Stomach (tissue), 9 donors: ENCODE results near the gene SAP130. TPM values are rescaled to one million over a fixed set of nuclear protein-coding genes. Genes with fewer than 3 reads are reported as not detected.

Experiments
- DNase-seq, 2 donors: peaks; one replicate each; pipeline versions ENCODE4 v3.0.0 to v3.0.0-alpha.2; 2013 to 2019
- H3K27ac ChIP-seq, 5 donors: fragments of 200-600 bp in 4 of 5; sonication (generic) in 4 of 5; one replicate each; pipeline ENCODE4 v1.5.1; 2013 to 2019; ENCODE audit warnings: mild to moderate bottlenecking in 1 of 5, moderate library complexity in 1 of 5
- H3K27me3 ChIP-seq, 3 donors: fragments of 200-600 bp; sonication (generic); one replicate each; pipeline ENCODE4 v1.5.1; 2017 to 2019; ENCODE audit warnings: mixed run types in 1 of 3
- H3K36me3 ChIP-seq, 4 donors: fragments of 200-600 bp; sonication (generic); 1 replicate in 3 of 4; 2 replicates in 1 of 4; pipeline ENCODE4 v1.5.1; 2016 to 2019
- H3K4me1 ChIP-seq, 4 donors: fragments of 200-600 bp; sonication (generic); one replicate each; pipeline ENCODE4 v1.5.1; 2016 to 2019
- H3K4me3 ChIP-seq, 4 donors: fragments of 200-600 bp; sonication (generic) in 3 of 4; one replicate each; pipeline ENCODE4 v1.5.1; 2016 to 2019; ENCODE audit warnings: mild to moderate bottlenecking in 1 of 4
- H3K9me3 ChIP-seq, 4 donors: fragments of 200-600 bp; sonication (generic); one replicate each; pipeline ENCODE4 v1.5.1; 2016 to 2019
- EP300 ChIP-seq: sonication (generic); formaldehyde crosslinking; IDR thresholded peaks from one replicate; pipeline ENCODE4 v1.6.1; 2017; ENCODE audit warnings: antibody characterized with exemption
- POLR2A ChIP-seq, 4 donors: fragments of 450-650 bp; IDR thresholded peaks; one replicate each; pipeline ENCODE4 v1.6.1; 2016; ENCODE audit warnings: antibody characterized with exemption in 4 of 4, control low read depth in 2 of 4, mild to moderate bottlenecking in 1 of 4, moderate library complexity in 1 of 4
- POLR2AphosphoS5 ChIP-seq, 3 donors: sonication (generic); formaldehyde crosslinking; IDR thresholded peaks; one replicate each; pipeline ENCODE4 v1.6.1; 2016; ENCODE audit warnings: antibody characterized with exemption in 3 of 3
- WGBS, 5 donors: extraction: QIAGEN DNeasy Blood & Tissue Kit in 3 of 5; methylation state at CpG; one replicate each; pipeline versions ENCODE4 v1.1.5 to v1.1.7; 2013 to 2018; 5-methylcytosine and 5-hydroxymethylcytosine counted together
- intact Hi-C: fragments of 100-400 bp; cut with DNase I; formaldehyde crosslinking; loops from one replicate; pipeline ENCODE4 v1.15.1; 2023; ENCODE audit warnings: low total_unique reads
- polyA plus RNA-seq, 3 donors: library from polyadenylated mRNA; stranded (reverse); fragments of 200-250 nt; gene quantifications; one replicate each; pipeline ENCODE4 v1.2.3, GENCODE V29; 2013
- total RNA-seq, 5 donors: library from RNA; depleted of rRNA; stranded (reverse); fragments of >200 nt; gene quantifications; one replicate each; pipeline versions ENCODE4 v1.1.0 to v1.2.3, GENCODE V29; 2014 to 2016
- TF ChIP-seq, protein P1 (sequence below), 7 experiments: fragments of 450-650 bp in 4 of 7; fragments of 200-600 bp in 3 of 7; sonication (generic) in 3 of 7; IDR thresholded peaks; one replicate each; pipeline ENCODE4 v1.5.1; 2016 to 2019; ENCODE audit warnings: antibody characterized with exemption in 7 of 7, control low read depth in 2 of 7, mild to moderate bottlenecking in 1 of 7
- donor health status: healthy with polysubstance abuse.
- donor health status: Bipolar disorder and iron deficiency.
- donor health status: healthy.

Gene SAP130
- total and polyA plus RNA-seq, 8 donors: 4.8 to 42.0 (median 7.4) TPM

- H3K4me3 ChIP-seq: no peak overlapping the region
- H3K27me3 ChIP-seq: no peaks in the 10 kb centered on the region
- peaks cover 0 to 3% (median 1%) of the 10 kb centered on the region in 4 donors for H3K36me3 ChIP-seq
- no peak for TF ChIP-seq POLR2A (IDR thresholded peaks at IDR 0.05)
- TF ChIP-seq EP300: no peak
- TF ChIP-seq, protein P1, sequence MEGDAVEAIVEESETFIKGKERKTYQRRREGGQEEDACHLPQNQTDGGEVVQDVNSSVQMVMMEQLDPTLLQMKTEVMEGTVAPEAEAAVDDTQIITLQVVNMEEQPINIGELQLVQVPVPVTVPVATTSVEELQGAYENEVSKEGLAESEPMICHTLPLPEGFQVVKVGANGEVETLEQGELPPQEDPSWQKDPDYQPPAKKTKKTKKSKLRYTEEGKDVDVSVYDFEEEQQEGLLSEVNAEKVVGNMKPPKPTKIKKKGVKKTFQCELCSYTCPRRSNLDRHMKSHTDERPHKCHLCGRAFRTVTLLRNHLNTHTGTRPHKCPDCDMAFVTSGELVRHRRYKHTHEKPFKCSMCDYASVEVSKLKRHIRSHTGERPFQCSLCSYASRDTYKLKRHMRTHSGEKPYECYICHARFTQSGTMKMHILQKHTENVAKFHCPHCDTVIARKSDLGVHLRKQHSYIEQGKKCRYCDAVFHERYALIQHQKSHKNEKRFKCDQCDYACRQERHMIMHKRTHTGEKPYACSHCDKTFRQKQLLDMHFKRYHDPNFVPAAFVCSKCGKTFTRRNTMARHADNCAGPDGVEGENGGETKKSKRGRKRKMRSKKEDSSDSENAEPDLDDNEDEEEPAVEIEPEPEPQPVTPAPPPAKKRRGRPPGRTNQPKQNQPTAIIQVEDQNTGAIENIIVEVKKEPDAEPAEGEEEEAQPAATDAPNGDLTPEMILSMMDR (IDR thresholded peaks at IDR 0.05): no peak
- TF ChIP-seq POLR2AphosphoS5 (IDR thresholded peaks at IDR 0.05): no peak
- H3K27ac ChIP-seq: no peak overlapping the region
- 89 to 95% (median 91%) methylated on average over 6 of the region's 6 CpGs for WGBS, 5 donors
- H3K9me3 ChIP-seq: no peaks in the 10 kb centered on the region
- DNase-seq: no peak
- intact Hi-C loops: no loop called here
- H3K4me1 ChIP-seq: peaks cover 0 to 5% (median 0%) of the 10 kb centered on the region in 4 donors
Observed at GRCh38 chr2:127935337-127935736, 92.5 kb downstream of the SAP130 start.

- DNase-seq: no peak
- H3K27ac ChIP-seq: no peak overlapping the region
- TF ChIP-seq POLR2AphosphoS5 (IDR thresholded peaks at IDR 0.05) (no peak), POLR2A (IDR thresholded peaks at IDR 0.05) (no peak), EP300 (no peak)
- TF ChIP-seq, protein P1 (IDR thresholded peaks at IDR 0.05): no peak
- H3K36me3 ChIP-seq: no peaks in the 10 kb centered on the region
- no peaks in the 10 kb centered on the region for H3K9me3 ChIP-seq
- H3K27me3 ChIP-seq: no peaks in the 10 kb centered on the region
- intact Hi-C loops: no loop called here
- WGBS, 5 donors: 71 to 81% (median 72%) methylated on average over 7 of the region's 7 CpGs
- peaks cover 0 to 5% (median 0%) of the 10 kb centered on the region in 4 donors for H3K4me1 ChIP-seq
- H3K4me3 ChIP-seq: no peak overlapping the region
Observed at GRCh38 chr2:127932199-127932876, 95.5 kb downstream of the SAP130 start.

DNA sequence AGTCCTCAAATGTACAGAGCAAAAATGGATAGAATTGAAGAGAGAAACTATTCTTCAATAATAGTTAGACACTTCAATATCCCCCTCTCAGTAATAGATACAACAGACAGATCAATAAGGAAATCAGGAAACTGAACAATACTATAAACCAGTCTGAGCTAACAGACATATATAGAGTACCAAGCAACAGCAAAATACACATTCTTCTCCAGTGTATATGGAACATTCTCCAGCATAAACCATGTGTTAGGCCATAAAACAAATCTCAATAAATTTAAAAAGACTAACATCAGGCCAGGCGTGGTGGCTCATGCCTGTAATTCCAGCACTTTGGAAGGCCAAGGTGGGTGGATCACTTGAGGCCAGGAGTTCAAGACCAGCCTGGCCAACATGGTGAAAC lies 98.4 kb downstream of the SAP130 start:
- Histone ChIP-seq H3K4me1 (peaks cover 0 to 5% (median 0%) of the 10 kb centered on the region in 4 donors), H3K9me3 (no peaks in the 10 kb centered on the region), H3K27ac (no peak overlapping the region), H3K27me3 (peaks cover 0 to 4% (median 0%) of the 10 kb centered on the region in 3 donors), H3K36me3 (no peaks in the 10 kb centered on the region), H3K4me3 (no peak overlapping the region)
- 71 to 96% (median 89%) methylated on average over 1 of the region's 1 CpG for WGBS, 5 donors
- TF ChIP-seq POLR2A (IDR thresholded peaks at IDR 0.05): no peak
- intact Hi-C loops: no loop called here
- DNase-seq: no peak

DNA sequence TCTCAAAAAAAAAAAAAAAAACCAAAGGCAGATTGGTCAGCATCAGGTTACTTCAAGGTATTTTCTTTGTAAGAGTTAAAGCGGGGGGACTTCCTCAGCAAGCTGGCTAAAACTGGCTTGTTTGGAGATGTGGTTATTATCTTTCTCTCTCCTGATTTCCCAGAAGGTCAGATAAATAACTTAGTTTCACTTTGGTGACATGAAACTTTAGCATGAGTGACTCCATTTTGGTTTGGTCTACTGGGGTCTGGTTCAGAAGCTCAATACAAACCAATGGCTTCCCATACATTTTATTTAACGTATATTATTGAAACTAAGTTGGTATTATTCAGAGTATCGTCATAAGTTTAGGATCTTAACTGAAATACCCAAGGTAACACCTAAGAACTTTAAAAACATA lies 100.5 kb downstream of the SAP130 start:
- intact Hi-C loops: no loop called here
- 84 to 96% (median 91%) methylated on average over 3 of the region's 3 CpGs for WGBS, 5 donors

More for the DNA sequence above, 100.5 kb downstream of the SAP130 start:
- H3K4me1 ChIP-seq: peaks cover 0 to 9% (median 0%) of the 10 kb centered on the region in 4 donors
- no peaks in the 10 kb centered on the region for H3K36me3 ChIP-seq
- no peak for DNase-seq
- TF ChIP-seq POLR2AphosphoS5 (IDR thresholded peaks at IDR 0.05) (no peak), EP300 (no peak), POLR2A (IDR thresholded peaks at IDR 0.05) (no peak)
- TF ChIP-seq, protein P1 (IDR thresholded peaks at IDR 0.05): no peak
- no peak overlapping the region for H3K27ac ChIP-seq
- no peak overlapping the region for H3K4me3 ChIP-seq
- no peaks in the 10 kb centered on the region for H3K9me3 ChIP-seq
- H3K27me3 ChIP-seq: peaks cover 0 to 7% (median 0%) of the 10 kb centered on the region in 3 donors
